Measurements from ENCODE around the gene ZNF407.
"Not testable (repeated sequence)": the region's sequence is repeated elsewhere in the genome, so short reads cannot be mapped to it uniquely, and the experiment has no call there.

ZNF407 gene

GRCh38 chr18:75087119-75088020, 489.7 kb downstream of the ZNF407 start:
- H3K27me3 Mint-ChIP-seq, result no peaks in the 10 kb centered on the region
- ATAC-seq, result no peak

DNA sequence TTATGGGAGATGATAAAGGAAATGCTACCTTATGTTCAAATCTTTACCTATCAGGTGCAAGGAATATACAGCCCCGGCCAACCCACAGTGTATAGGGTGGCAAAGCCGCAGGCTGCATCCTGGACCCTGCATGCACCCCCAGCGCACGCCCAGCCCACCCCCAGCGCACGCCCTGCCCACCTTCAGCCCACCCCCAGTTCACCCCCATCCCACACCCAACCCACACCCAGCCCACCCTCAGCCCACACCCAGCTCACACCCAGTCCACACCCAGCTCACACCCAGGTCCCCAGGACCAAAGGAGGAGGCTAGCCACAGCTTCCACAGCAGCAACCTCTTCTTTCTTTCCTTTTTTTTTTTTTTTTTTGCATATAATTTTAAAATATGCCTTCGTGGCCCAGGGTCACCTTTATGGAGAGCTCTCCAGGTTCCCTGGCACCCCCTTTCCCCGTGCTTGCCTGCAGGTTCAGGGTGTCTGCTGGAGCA, 490.4 kb downstream of the ZNF407 start:
- Mint-ChIP-seq H3K27ac (no peak overlapping the region), H3K27me3 (no peaks in the 10 kb centered on the region), H3K4me1 (no peaks in the 10 kb centered on the region), H3K9me3 (no peaks in the 10 kb centered on the region), H3K36me3 (no peaks in the 10 kb centered on the region), H3K4me3 (no peak overlapping the region)
- ATAC-seq, result peak; percentile 9

More at GRCh38 chr18:75087119-75088020, 489.7 kb downstream of the ZNF407 start:
- H3K4me3 Mint-ChIP-seq, result no peak overlapping the region
- peaks cover 3% of the 10 kb centered on the region for H3K9me3 Mint-ChIP-seq
- H3K27ac Mint-ChIP-seq, result no peak overlapping the region
- H3K36me3 Mint-ChIP-seq, result no peaks in the 10 kb centered on the region
- H3K4me1 Mint-ChIP-seq, result no peaks in the 10 kb centered on the region

GRCh38 chr18:75088622-75089211, 491.0 kb downstream of the ZNF407 start:
- no peaks in the 10 kb centered on the region for H3K27me3 Mint-ChIP-seq
- H3K9me3 Mint-ChIP-seq, result no peaks in the 10 kb centered on the region
- ATAC-seq, result no peak
- no peak overlapping the region for H3K27ac Mint-ChIP-seq
- H3K4me3 Mint-ChIP-seq, result no peak overlapping the region
- H3K36me3 Mint-ChIP-seq, result no peaks in the 10 kb centered on the region
- no peaks in the 10 kb centered on the region for H3K4me1 Mint-ChIP-seq

DNA sequence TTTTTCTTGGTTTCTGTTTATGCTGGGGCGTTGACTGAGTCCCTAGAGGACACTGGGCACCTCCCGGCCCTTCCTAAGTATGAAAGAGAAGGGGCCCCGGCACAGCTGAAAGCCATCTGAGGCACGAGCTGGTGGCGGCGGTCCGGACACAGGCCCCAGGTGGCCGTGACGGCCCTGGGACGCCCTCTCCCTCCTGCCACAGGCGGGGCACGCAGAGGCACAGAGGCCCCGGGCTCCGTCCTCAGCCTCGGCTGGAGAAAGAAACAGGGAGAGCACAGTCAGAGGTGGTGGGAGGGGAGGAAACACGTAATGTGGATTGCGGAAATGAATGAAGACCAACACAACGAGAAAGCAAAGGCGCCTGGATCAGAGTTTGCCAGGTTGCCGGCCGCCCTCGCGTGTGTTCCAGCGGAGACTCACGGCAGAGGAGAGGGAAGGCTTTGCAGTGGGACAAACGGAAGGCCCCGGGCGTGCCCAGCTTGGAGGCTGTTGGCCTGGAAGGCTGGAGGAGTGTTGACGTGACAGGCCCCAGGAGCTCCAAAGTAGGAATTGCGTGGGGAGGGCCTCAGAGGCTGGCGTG, 492.2 kb downstream of the ZNF407 start:
- Mint-ChIP-seq H3K4me1 (no peaks in the 10 kb centered on the region), H3K27ac (no peak overlapping the region), H3K36me3 (no peaks in the 10 kb centered on the region), H3K9me3 (no peaks in the 10 kb centered on the region), H3K4me3 (peak overlapping the region; percentile 10), H3K27me3 (no peaks in the 10 kb centered on the region)
- ATAC-seq, result peak; percentile 45

- H3K27me3 Mint-ChIP-seq, result no peaks in the 10 kb centered on the region
- H3K27ac Mint-ChIP-seq, result no peak overlapping the region
- no peak overlapping the region for H3K4me3 Mint-ChIP-seq
- H3K36me3 Mint-ChIP-seq, result no peaks in the 10 kb centered on the region
- ATAC-seq, result no peak
- H3K9me3 Mint-ChIP-seq, result peaks cover 3% of the 10 kb centered on the region
- H3K4me1 Mint-ChIP-seq, result no peaks in the 10 kb centered on the region
Measured at GRCh38 chr18:75090336-75090735, 492.7 kb downstream of the ZNF407 start.

GRCh38 chr18:75097491-75098225, 500.0 kb downstream of the ZNF407 start:
- peak; percentile 34 for ATAC-seq
- peaks cover 40% of the 10 kb centered on the region for H3K27me3 Mint-ChIP-seq
- H3K4me3 Mint-ChIP-seq, result no peak overlapping the region
- peaks cover 12% of the 10 kb centered on the region for H3K36me3 Mint-ChIP-seq
- no peaks in the 10 kb centered on the region for H3K4me1 Mint-ChIP-seq
- H3K9me3 Mint-ChIP-seq, result peaks cover 19% of the 10 kb centered on the region
- no peak overlapping the region for H3K27ac Mint-ChIP-seq

- H3K9me3 Mint-ChIP-seq, result peaks cover 14% of the 10 kb centered on the region
- H3K4me1 Mint-ChIP-seq, result no peaks in the 10 kb centered on the region
- H3K27me3 Mint-ChIP-seq, result peaks cover 47% of the 10 kb centered on the region
- H3K4me3 Mint-ChIP-seq, result no peak overlapping the region
- H3K36me3 Mint-ChIP-seq, result peaks cover 6% of the 10 kb centered on the region
- no peak overlapping the region for H3K27ac Mint-ChIP-seq
- ATAC-seq, result no peak
Measured at GRCh38 chr18:75100832-75101630, 503.4 kb downstream of the ZNF407 start.

GRCh38 chr18:75101916-75102315, 504.2 kb downstream of the ZNF407 start:
- H3K36me3 Mint-ChIP-seq, result peaks cover 6% of the 10 kb centered on the region
- peaks cover 41% of the 10 kb centered on the region for H3K27me3 Mint-ChIP-seq
- H3K27ac Mint-ChIP-seq, result no peak overlapping the region
- H3K4me3 Mint-ChIP-seq, result no peak overlapping the region
- no peak for ATAC-seq
- H3K4me1 Mint-ChIP-seq, result no peaks in the 10 kb centered on the region
- H3K9me3 Mint-ChIP-seq, result peaks cover 11% of the 10 kb centered on the region

DNA sequence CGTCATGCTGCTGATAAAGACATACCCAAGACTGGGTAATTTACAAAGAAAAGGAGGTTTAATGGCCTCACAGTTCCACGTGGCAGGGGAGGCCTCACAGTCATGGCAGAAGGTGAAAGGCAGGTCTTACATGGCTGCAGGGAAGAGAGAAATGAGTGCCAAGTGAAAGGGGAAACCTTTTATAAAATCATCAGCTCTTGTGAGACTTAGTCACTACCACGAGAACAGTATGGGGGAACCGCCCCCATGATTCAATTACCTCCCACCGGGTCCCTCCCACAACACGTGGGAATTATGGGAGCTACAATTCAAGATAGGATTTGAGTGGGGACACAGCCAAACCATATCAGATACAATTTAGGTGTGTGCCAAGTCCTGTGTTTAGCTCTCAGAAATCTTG, 506.4 kb downstream of the ZNF407 start:
- not testable (repeated sequence) for H3K4me1 Mint-ChIP-seq, H3K4me3 Mint-ChIP-seq, H3K36me3 Mint-ChIP-seq, ATAC-seq, H3K27ac Mint-ChIP-seq
- peaks cover 45% of the 10 kb centered on the region for H3K27me3 Mint-ChIP-seq
- H3K9me3 Mint-ChIP-seq, result peaks cover 11% of the 10 kb centered on the region

DNA sequence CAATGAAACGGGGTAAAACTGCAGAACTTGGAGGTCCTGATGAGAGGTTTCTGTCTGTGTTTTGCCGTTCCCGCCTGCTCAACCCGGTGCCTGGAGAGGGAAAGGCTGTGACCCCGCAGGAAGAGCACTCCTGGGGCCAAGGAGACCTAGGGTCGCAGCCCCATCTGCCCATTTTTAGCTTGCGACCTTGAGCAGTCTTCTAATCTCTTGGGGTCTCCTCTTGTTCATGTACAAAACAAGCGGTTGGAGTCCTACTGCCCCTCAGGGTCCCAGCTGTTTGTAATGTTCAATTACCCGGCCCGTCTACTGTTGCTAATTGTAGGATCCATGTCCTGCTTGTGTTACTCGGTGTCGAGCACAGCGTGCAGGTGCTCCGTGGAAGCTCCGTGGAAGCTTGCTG, 506.8 kb downstream of the ZNF407 start:
- ATAC-seq, result no peak
- no peak overlapping the region for H3K4me3 Mint-ChIP-seq

GRCh38 chr18:75105551-75106254, 508.0 kb downstream of the ZNF407 start:
- ATAC-seq, result no peak
- peaks cover 6% of the 10 kb centered on the region for H3K36me3 Mint-ChIP-seq
- H3K9me3 Mint-ChIP-seq, result peaks cover 7% of the 10 kb centered on the region
- peaks cover 38% of the 10 kb centered on the region for H3K27me3 Mint-ChIP-seq
- no peak overlapping the region for H3K4me3 Mint-ChIP-seq
- H3K27ac Mint-ChIP-seq, result no peak overlapping the region
- no peaks in the 10 kb centered on the region for H3K4me1 Mint-ChIP-seq

More for the DNA sequence above, 506.8 kb downstream of the ZNF407 start:
- Mint-ChIP-seq H3K9me3 (peaks cover 11% of the 10 kb centered on the region), H3K27me3 (peaks cover 45% of the 10 kb centered on the region), H3K36me3 (peaks cover 6% of the 10 kb centered on the region), H3K27ac (no peak overlapping the region), H3K4me1 (no peaks in the 10 kb centered on the region)

DNA sequence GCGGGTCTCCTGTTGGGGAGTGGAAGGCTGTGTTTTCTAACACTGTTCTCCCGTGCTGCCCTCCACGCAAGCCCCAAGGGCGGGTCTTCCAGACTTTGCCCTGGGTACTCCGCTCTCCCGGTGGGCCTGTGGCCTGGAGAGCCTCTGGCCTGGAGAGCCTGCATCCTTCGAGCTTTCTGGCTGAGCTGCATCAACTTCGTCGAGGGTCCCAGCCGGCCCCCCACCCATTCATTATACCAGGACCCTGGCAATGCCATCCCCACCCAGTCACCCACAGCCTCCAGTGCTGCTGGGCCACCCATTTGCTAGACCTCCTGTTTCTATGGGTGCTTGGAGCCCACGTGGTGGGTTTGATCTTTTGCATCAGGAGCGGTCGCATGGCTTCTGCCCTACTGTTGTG, 509.1 kb downstream of the ZNF407 start:
- peaks cover 31% of the 10 kb centered on the region for H3K27me3 Mint-ChIP-seq
- no peak overlapping the region for H3K27ac Mint-ChIP-seq
- H3K36me3 Mint-ChIP-seq, result peaks cover 4% of the 10 kb centered on the region
- H3K9me3 Mint-ChIP-seq, result peaks cover 4% of the 10 kb centered on the region
- ATAC-seq, result peak; percentile 31
- H3K4me3 Mint-ChIP-seq, result no peak overlapping the region
- H3K4me1 Mint-ChIP-seq, result no peaks in the 10 kb centered on the region

- Mint-ChIP-seq H3K4me1 (no peaks in the 10 kb centered on the region), H3K27ac (no peak overlapping the region), H3K36me3 (no peaks in the 10 kb centered on the region), H3K9me3 (no peaks in the 10 kb centered on the region), H3K4me3 (no peak overlapping the region), H3K27me3 (peaks cover 26% of the 10 kb centered on the region)
- ATAC-seq, result no peak
Measured at GRCh38 chr18:75107196-75107930, 509.7 kb downstream of the ZNF407 start.

Data from stimulated activated memory B cell treated with anti-CD40 and anti-IgM and Interleukin-4, amounts not matched to agents 10 μg/mL and 1 μg/mL and 100 μg/mL, for 72 hours (primary cell).